HepG2 (cell line): Measurements from ENCODE around the gene ENTPD7. TPM values are rescaled to one million over a fixed set of nuclear protein-coding genes. Genes with fewer than 3 reads are reported as not detected.

ENCODE experiments used
- ATAC-seq: fragments of 200-7000 bp; cut with Tn5 transposase; 3 replicates; pipeline ENCODE4 v1.9.1; 2020; ENCODE audit warnings: mild to moderate bottlenecking, moderate library complexity
- BruUV-seq: library from RNA; stranded (reverse); fragments of 400-500 nt; replicated peaks from 2 replicates; lab custom pipeline; 2021; lab: Mats Ljungman, UMichigan
- CTCF ChIA-PET: fragments of 300-600 bp; formaldehyde crosslinking; extraction: SDS; loops from one replicate; lab custom pipeline; 2021; ENCODE audit warnings: low total read pairs, inconsistent platforms, low intra/inter-chr PET ratio; lab: Yijun Ruan, JAX
- POLR2A ChIA-PET: fragments of 350-600 bp; sonication (Branson Sonifier 250); formaldehyde crosslinking; loops from one replicate; lab custom pipeline; 2020; ENCODE audit warnings: antibody characterized with exemption, inconsistent platforms; lab: Yijun Ruan, JAX
- DNase-seq: peaks from one replicate; pipeline ENCODE4 v3.0.0-alpha.2; 2015; ENCODE audit warnings: low spot score
- FAIRE-seq: peaks from 3 replicates; lab custom pipeline; 2011; peaks lifted over from hg19 to GRCh38; lab: Jason Lieb, UNC
- H2AFZ ChIP-seq: one replicate; pipeline ENCODE4 v1.6.1; 2011; ENCODE audit warnings: low read length, inconsistent platforms
- H3K27ac ChIP-seq: fragments of 300-600 bp; 3 replicates; pipeline ENCODE4 v1.8.0; 2011; ENCODE audit warnings: mixed run types, mild to moderate bottlenecking, mixed read lengths, low read length, inconsistent platforms; ENCODE audit not compliant: insufficient read depth; ENCODE audit errors: extremely low read length
- H3K27me3 ChIP-seq, 2 experiments: fragments of 200-600 bp in 1 of 2; 2 replicates in 1 of 2; 3 replicates in 1 of 2; pipeline versions ENCODE4 v1.6.0 to v1.8.0; 2011; ENCODE audit warnings: low read length in 2 of 2, mild to moderate bottlenecking in 2 of 2, moderate library complexity in 2 of 2, inconsistent platforms in 1 of 2; ENCODE audit not compliant: insufficient read depth in 2 of 2, control insufficient read depth in 1 of 2
- H3K36me3 ChIP-seq, 2 experiments: fragments of 200-600 bp in 1 of 2; replicated peaks in 1 of 2; 2 replicates in 1 of 2; 3 replicates in 1 of 2; pipeline versions ENCODE4 v1.5.1 to v1.8.0; 2011; ENCODE audit warnings: low read length in 2 of 2, inconsistent platforms in 1 of 2; ENCODE audit not compliant: insufficient read depth in 2 of 2, control insufficient read depth in 1 of 2
- H3K4me1 ChIP-seq: 2 replicates; pipeline ENCODE4 v1.5.1; 2012; ENCODE audit warnings: low read length, inconsistent platforms; ENCODE audit not compliant: insufficient read depth
- H3K4me2 ChIP-seq: 2 replicates; pipeline ENCODE4 v1.6.0; 2011; ENCODE audit warnings: low read depth, low read length, inconsistent platforms
- H3K4me3 ChIP-seq, 3 experiments: fragments of 200-600 bp in 1 of 3; sonication (generic), shearing (Covaris generic) in 1 of 3; replicated peaks in 1 of 3; 2 replicates each; pipeline ENCODE4 v1.5.1; 2011 to 2016; ENCODE audit warnings: low read length in 3 of 3, inconsistent platforms in 2 of 3, low read depth in 2 of 3, mild to moderate bottlenecking in 2 of 3, control low read depth in 1 of 3, mixed read lengths in 1 of 3; ENCODE audit not compliant: insufficient read depth in 1 of 3
- H3K79me2 ChIP-seq: one replicate; pipeline ENCODE4 v1.6.1; 2011; ENCODE audit warnings: low read length, inconsistent platforms; ENCODE audit not compliant: insufficient read depth
- H3K9ac ChIP-seq: 2 replicates; pipeline ENCODE4 v1.6.0; 2011; ENCODE audit warnings: mild to moderate bottlenecking, low read depth, low read length, inconsistent platforms; ENCODE audit not compliant: insufficient read depth
- H3K9me3 ChIP-seq: 2 replicates; pipeline ENCODE4 v1.5.1; 2012; ENCODE audit warnings: mild to moderate bottlenecking, low read length
- H4K20me1 ChIP-seq: 2 replicates; pipeline ENCODE4 v1.6.0; 2011; ENCODE audit warnings: inconsistent platforms, mild to moderate bottlenecking, low read length, moderate library complexity; ENCODE audit not compliant: insufficient read depth
- BORCS8-MEF2B ChIP-seq: sonication (generic); formaldehyde crosslinking; IDR thresholded peaks from 2 replicates; pipeline ENCODE4 v1.8.0; 2022; ENCODE audit warnings: mild to moderate bottlenecking, missing genetic modification reagents
- EHMT2 ChIP-seq: fragments of 200-600 bp; sonication (generic); IDR thresholded peaks from 2 replicates; pipeline ENCODE4 v1.7.0; 2017; ENCODE audit warnings: antibody characterized with exemption, low read depth, low read length, borderline replicate concordance
- NFE2L1 ChIP-seq: sonication (generic); formaldehyde crosslinking; IDR thresholded peaks from 2 replicates; pipeline ENCODE4 v1.4.0; 2020; ENCODE audit warnings: missing genetic modification reagents, mild to moderate bottlenecking, borderline replicate concordance
- PPARG ChIP-seq: conservative IDR thresholded peaks from 2 replicates; pipeline ENCODE4 v1.6.1; 2016; ENCODE audit warnings: missing biosample characterization, missing genetic modification reagents
- ZNF788 ChIP-seq: sonication (generic); formaldehyde crosslinking; IDR thresholded peaks from 2 replicates; pipeline ENCODE4 v1.5.0; 2020; ENCODE audit warnings: mild to moderate bottlenecking, missing genetic modification reagents, borderline replicate concordance
- WGBS: methylation state at CpG from one replicate; pipeline ENCODE4 v1.1.6; 2017; ENCODE audit warnings: low lambda C conversion rate; 5-methylcytosine and 5-hydroxymethylcytosine counted together
- in situ Hi-C: cut with HindIII; loops from 2 replicates; pipeline ENCODE4 v1.10.0; 2017; ENCODE audit warnings: low pct_unique_long_range_greater_than_20kb; ENCODE audit not compliant: extremely low pct_ligation_motif_present
- intact Hi-C: fragments of 100-400 bp; cut with micrococcal nuclease; formaldehyde crosslinking; loops from one replicate; pipeline ENCODE4 v1.10.0; 2022; ENCODE audit not compliant: unreplicated experiment
- polyA plus RNA-seq, 8 experiments: library from polyadenylated mRNA; depleted of rRNA in 3 of 8; stranded (reverse) in 7 of 8; unstranded in 1 of 8; fragments of >200 nt; fragmentation: Illumina TruSeq in 4 of 8; extraction: Trizol in 4 of 8; gene quantifications; 2 replicates each; pipeline versions ENCODE4 v1.2.1 to v1.2.3, GENCODE V29; 2011 to 2016; ENCODE audit warnings: low read depth in 4 of 8, missing spikeins in 1 of 8, mixed read lengths in 1 of 8; ENCODE audit not compliant: insufficient read depth in 1 of 8
- total RNA-seq, 5 experiments: library from RNA; depleted of rRNA; stranded (reverse); fragments of >200 nt; fragmentation: Illumina TruSeq; extraction: Trizol; gene quantifications; 2 replicates each; pipeline ENCODE4 v1.2.3, GENCODE V29; 2016; ENCODE audit warnings: low read depth in 1 of 5
- TF ChIP-seq, protein P1 (sequence below): sonication (generic); formaldehyde crosslinking; IDR thresholded peaks from 2 replicates; pipeline ENCODE4 v1.4.0; 2020; ENCODE audit warnings: missing genetic modification reagents, borderline replicate concordance

The ENTPD7 gene
- total and polyA plus RNA-seq, 2 of the 13 experiments (the other 11 are each of a cell fraction or from before 2014, with no cell fraction given) = 7.6 to 36.5 TPM

DNA sequence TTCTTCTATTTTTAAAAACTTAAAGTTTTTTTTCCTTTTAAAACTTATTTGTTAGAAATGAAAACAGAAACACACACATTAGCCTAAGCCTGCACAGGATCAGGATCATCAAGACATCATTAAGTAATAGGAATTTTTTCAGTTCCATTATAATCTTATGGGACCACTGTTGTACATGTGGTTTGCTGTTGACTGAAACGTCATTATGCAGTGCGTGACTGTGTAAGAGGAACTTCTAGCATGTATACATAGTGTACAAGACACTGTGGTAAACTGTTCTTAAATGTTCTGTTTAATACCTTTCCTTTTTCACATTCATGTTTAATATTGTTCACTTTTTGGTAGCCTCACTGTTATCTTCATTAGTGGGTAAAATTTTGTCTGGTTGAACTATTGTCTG lies 12.1 kb downstream of the ENTPD7 start:
- Histone ChIP-seq H3K27me3 (no peaks in the 10 kb centered on the region), H3K36me3 (peaks cover 0 to 8% of the 10 kb centered on the region in 2 experiments; a peak in 3 of 5 replicates), H3K9ac (no peak overlapping the region), H3K4me2 (no peak overlapping the region), H4K20me1 (no peaks in the 10 kb centered on the region), H3K79me2 (no peaks in the 10 kb centered on the region), H2AFZ (no peak overlapping the region), H3K4me1 (peaks cover 28% of the 10 kb centered on the region), H3K4me3 (no peak overlapping the region)
- FAIRE-seq = no peak
- DNase-seq = no peak
- no TSS peak for BruUV-seq
- in situ Hi-C loops = loop anchor here (10.0 kb wide), 1 partner anchor 47 kb away; the partner anchor contains the start of gene SLC25A28
- 97% methylated on average over 2 of the region's 2 CpGs for WGBS
- POLR2A ChIA-PET = interaction anchor here (1.2 kb wide), 1 partner anchor 12 kb away, joined by 4 read pairs; the partner anchor contains the start of gene ENTPD7
- intact Hi-C loops = no loop called here
- CTCF ChIA-PET = no interaction called here
- TF ChIP-seq EHMT2 (no peak), NFE2L1 (no peak), ZNF788 (CRISPR knock-in tag) (no peak), PPARG (CRISPR knock-in tag) (no peak), BORCS8-MEF2B (CRISPR knock-in tag) (no peak)
- TF ChIP-seq, protein P1, sequence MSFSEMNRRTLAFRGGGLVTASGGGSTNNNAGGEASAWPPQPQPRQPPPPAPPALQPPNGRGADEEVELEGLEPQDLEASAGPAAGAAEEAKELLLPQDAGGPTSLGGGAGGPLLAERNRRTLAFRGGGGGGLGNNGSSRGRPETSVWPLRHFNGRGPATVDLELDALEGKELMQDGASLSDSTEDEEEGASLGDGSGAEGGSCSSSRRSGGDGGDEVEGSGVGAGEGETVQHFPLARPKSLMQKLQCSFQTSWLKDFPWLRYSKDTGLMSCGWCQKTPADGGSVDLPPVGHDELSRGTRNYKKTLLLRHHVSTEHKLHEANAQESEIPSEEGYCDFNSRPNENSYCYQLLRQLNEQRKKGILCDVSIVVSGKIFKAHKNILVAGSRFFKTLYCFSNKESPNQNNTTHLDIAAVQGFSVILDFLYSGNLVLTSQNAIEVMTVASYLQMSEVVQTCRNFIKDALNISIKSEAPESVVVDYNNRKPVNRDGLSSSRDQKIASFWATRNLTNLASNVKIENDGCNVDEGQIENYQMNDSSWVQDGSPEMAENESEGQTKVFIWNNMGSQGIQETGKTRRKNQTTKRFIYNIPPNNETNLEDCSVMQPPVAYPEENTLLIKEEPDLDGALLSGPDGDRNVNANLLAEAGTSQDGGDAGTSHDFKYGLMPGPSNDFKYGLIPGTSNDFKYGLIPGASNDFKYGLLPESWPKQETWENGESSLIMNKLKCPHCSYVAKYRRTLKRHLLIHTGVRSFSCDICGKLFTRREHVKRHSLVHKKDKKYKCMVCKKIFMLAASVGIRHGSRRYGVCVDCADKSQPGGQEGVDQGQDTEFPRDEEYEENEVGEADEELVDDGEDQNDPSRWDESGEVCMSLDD (CRISPR knock-in tag) = no peak
- TF ChIP-seq, all 625 proteins: peak for 0
- ATAC-seq = no peak
- H3K9me3 ChIP-seq = no peaks in the 10 kb centered on the region
- no peak overlapping the region for H3K27ac ChIP-seq
